GM18517 (cell line): ENCODE measurements around the gene GTF3C6.
"Not testable (repeated sequence)": the region's sequence is repeated elsewhere in the genome, so short reads cannot be mapped to it uniquely, and the experiment has no call there.

Source experiments
- ATAC-seq: cut with Tn5 transposase; IDR thresholded peaks from one replicate; pipeline ENCODE4 v1.9.1; 2021; ENCODE audit warnings: mild to moderate bottlenecking, moderate library complexity; ENCODE audit not compliant: unreplicated experiment

GTF3C6 gene

GRCh38 chr6:110958329-110959192, at the start of gene GTF3C6:
GTF3C6 (plus strand) TSS chr6:110958706; CDS start chr6:110958770, 64 bp downstream.
- ATAC-seq = peak; percentile 95

DNA sequence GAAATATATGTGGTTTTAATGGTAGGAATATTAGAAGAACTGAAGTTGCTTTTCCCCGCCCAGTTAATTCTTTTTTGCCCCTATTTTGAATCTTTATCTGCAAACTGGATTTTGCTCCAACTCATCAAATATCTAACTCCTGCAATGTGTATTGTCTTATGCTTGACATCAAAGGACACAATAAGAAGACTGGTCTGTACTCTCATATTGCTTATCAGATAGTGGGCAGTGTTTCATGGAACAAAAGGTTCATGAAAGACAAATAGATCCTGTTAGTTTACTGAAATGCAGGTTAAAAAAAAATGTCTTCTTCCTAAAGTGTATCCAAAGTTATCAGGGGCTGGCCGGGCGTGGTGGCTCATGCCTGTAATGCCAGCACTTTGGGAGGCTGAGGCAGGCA, 27.7 kb upstream of the GTF3C6 start:
- no peak for ATAC-seq

GRCh38 chr6:110933912-110934311, 24.6 kb upstream of the GTF3C6 start:
- ATAC-seq = no peak

- no peak for ATAC-seq
Measured at GRCh38 chr6:110934381-110934898, 24.1 kb upstream of the GTF3C6 start.

GRCh38 chr6:110935171-110935570, 23.3 kb upstream of the GTF3C6 start:
- no peak for ATAC-seq

DNA sequence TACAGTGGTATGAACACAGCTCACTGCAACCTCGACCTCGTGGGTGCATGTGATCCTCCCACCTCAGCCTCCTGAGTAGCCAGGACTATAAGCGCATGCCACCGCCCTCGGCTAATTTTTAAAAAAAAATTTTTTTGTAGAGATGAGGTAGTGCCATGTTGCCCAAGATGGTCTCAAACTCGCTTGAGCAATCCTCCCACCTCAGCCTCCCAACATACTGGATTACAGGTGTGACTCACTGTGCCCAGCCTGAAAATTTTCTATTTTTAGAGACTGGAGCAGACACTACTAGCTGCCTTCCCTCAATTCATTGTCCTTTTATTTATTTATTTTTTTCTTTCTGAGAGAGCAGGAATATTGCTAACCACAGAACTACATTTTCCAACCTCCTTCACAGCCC, 20.3 kb upstream of the GTF3C6 start:
- no peak for ATAC-seq

DNA sequence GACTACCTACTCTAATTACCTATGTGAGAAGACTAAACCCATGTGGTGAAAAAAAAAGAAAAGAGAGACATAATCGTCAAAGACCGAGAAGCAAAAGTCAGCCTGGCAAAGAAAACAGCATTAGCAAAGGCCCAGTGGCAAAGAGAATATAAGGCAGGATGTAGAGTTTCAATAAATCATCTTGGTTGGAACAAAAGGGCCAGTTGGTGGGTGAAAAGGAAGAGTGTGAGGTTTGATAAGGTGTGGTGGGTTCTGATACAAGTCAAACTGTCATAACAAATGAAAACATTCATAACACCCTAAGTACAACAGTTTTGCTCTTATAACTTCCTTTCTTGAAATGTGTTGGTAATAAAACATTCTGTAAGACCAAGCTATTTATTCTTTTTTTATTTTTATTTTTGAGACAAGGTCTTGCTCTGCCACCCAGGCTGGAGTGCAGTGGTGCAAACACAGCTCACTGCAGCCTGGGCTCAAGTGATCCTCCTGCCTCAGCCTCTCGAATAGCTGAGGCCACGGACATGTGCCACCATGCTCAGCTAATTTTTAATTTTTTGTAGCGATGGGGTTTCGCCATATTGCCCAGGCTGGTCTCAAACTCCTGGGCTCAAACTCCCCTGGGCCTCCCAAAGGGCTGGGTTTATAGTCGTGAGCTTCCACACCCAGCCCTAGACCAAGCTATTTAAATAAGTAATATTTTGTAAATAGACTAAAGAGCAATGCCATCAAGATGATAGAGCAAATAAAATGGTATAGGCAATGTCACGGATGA, 18.9 kb upstream of the GTF3C6 start:
- no peak for ATAC-seq

- ATAC-seq = peak; percentile 100
Measured at GRCh38 chr6:110944681-110945151, 13.8 kb upstream of the GTF3C6 start.

DNA sequence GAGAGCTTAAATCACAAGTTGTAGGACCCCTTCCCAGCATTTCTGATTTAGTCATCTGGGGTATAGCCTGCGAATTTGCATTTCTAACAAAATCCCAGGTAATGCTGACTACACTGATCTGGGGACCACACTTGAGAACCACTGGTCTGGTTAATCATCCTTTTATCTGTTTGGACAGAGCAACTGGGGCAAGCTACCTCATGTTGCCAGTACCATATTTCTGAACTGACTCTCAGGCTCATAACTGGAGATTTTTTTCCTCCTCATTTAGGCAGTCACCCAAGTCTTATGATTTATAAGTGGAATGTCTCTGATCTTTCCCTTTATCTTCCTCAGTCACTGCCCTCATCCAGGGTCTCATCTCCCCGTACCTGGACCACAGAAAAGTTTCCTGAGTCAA, 12.0 kb upstream of the GTF3C6 start:
- no peak for ATAC-seq

DNA sequence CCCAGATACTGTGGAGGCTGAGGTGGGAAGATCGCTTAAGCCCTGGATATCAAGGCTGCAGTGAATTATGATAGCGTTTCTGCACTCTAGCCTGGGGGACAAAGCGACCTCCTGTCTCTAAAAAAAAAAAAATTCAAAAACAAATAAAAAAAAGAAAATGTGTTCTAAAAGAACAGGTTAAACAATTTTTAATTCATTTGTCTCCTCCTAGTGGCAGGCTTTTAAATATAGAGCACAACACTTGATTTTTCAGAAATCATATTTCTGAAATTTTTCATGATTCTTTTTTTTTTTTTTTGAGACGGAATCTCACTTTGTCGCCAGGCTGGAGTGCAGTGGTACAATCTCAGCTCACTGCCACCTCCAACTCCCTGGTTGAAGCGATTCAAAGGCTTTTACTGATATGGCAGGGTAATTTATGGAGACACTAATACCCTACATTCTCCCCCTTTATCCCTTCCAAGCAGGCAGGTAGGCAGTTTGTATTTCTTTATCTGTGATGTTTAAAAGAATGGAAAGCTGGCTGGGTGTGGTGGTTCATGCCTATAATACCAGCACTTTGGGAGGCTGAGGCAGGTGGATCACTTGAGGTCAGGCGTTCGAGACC, 8.7 kb upstream of the GTF3C6 start:
- ATAC-seq = no peak

DNA sequence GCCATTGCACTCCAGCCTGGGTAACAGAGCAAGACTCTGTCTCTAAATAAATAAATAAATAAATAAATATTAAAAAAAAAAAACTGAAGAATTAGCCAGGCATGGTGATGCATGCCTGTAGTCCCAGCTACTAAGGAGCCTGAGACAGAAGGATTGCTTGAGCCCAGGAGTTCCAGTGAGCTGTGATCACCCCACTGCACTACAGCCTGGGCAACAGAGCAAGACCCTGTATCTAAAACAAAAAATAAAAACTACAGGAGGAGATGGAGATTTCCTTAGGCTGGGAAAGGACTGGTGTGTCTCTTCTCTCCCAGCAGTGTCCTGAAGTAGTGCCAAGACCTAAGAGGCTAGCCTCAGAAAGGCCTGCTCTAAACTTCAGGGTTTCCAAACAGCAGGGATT, 8.1 kb upstream of the GTF3C6 start:
- no peak for ATAC-seq

- ATAC-seq = no peak
Measured at GRCh38 chr6:110951008-110951407, 7.5 kb upstream of the GTF3C6 start.

DNA sequence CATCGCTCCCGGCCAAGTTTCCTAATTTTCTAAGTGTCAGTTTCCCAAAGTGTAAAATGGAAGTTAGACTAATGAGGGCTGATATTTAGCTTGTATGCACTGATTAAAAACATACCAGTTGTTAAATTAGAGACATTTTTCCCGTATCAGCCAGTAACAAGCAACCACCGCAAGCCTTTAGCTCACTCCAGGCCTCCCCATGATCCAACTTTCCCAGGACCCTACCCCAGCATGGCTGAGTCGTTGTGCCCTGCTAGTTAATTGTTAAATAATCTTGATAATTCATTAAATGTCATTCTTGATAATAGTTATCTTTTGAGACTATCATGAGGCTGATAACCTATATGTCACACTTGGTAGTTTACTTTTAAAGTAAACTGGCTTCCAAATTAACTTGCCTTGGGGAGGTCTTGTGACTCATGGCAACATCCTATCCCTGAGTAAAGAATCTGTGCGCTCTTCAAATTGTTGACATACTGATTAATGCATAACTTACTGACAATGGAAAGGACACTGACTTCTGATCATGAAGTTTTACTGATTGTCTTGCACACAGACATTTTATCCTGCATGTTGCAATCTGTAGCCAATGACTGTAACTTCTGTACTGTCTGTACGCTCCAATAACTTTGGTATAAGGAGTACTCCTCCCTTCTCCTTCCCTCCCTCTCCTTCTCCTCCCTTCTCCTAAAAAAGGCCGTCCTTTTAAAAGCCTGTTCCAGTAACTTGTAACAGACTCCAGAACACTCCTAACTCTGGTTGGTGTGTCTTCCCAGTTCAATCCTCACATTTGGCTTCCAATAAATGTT, 6.3 kb upstream of the GTF3C6 start:
- no peak for ATAC-seq

- no peak for ATAC-seq
Measured at GRCh38 chr6:110953633-110954303, 4.7 kb upstream of the GTF3C6 start.

DNA sequence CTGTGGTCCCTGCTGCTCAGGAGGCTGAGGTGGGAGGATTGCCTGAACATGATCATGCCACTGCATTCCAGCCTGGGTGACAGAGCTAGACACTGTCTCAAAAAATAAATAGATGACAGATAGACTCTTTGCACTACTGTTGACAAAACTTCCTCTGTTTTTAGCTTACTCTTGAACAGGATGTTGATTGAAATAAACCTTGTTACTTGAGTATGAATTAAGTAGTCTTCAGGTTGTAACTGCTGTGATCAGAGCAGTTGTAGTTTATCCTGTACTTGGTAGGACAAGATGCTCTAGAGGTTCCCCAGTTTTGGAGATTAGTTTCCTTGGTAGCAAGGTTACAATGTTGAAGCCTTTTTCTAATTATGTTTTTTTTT, 1.5 kb downstream of the GTF3C6 start:
- ATAC-seq = no peak

GRCh38 chr6:110962636-110963035, 4.1 kb downstream of the GTF3C6 start:
- ATAC-seq = not testable (repeated sequence)

GRCh38 chr6:110965629-110966229, 7.2 kb downstream of the GTF3C6 start:
- ATAC-seq = no peak

DNA sequence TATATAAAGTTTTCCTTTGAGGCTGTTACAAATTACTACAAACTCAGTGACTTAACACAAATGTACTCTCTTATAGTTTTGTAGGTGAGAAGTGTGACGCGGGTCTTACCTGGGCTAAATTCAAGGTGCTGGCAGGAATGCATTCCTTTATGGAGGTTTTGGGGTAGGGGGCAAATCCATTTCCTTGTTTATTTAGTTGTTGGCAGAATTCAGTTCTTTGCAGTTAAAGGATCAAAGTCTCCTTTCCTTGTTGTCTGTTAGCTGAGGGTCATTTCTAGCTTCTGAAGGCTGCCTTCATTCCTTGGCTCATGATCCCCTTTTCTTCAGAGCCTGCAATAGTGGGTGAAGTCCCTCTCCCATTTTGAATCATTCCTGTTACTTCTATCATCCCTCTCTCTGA, 10.2 kb downstream of the GTF3C6 start:
- ATAC-seq = not testable (repeated sequence)

DNA sequence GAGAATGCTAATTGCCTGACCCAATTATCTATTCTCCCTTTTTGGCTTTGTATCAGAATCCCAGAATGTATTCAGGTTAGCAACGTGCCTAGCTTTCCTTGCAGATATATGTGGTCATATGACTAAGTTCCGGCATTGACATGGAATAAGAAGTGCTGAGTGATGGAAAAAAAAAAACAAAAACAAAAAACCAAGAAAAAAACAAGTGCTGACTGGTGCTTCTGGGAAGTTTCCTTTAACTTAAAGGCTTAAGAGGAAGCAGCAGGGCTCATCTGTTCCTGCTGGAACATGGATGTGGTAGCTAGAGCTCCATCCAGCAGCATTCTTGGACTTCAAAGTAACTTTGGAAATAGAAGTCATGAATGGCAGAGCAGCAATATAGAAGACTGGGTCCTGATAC, 13.0 kb downstream of the GTF3C6 start:
- no peak for ATAC-seq

DNA sequence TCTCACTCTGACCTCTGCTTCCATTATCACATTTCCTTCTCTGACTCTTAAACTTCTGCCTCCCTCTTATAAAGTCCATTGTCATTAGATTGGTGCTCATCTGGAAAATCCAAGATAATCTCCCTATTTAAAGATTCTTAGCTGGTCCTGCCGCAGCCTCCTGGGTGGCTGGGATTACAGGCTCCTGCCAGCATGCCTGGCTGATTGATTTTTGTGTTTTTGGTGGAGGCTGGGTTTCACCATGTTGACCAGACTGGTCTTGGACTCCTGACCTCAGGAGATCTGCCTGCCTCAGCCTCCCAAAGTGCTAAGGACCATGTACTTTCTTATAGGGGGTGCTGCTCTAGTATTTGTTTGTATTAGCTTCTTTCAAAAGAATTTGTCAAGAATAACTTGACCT, 18.1 kb downstream of the GTF3C6 start:
- no peak for ATAC-seq
